Measurements from ENCODE around the gene ARHGAP15.

- TF ChIP-seq CTCF (IDR thresholded peaks at IDR 0.05; ENCODE audit: low read length) (no peak), EZH2 (optimal IDR thresholded peaks at IDR 0.05; ENCODE audit: low read depth, low read length) (no peak), EZH2phosphoT487 (IDR thresholded peaks at IDR 0.05; ENCODE audit: low read length) (no peak)
Observed at GRCh38 chr2:143165291-143165690, 36.1 kb downstream of the ARHGAP15 start.

All from MM.1S (cell line).